CD4-positive, alpha-beta T cell treated with Interleukin-6 for 4 hours (primary cell): ENCODE data around the gene HRH3.

Source experiments
- DNase-seq: peaks from one replicate; pipeline ENCODE4 v3.0.0-alpha.2; 2020; ENCODE audit warnings: mixed read lengths

The HRH3 gene

GRCh38 chr20:62197311-62197710 lies 22.8 kb downstream of the HRH3 start:
- no peak for DNase-seq

- no peak for DNase-seq
These were observed 23.8 kb downstream of the HRH3 start for GRCh38 chr20:62196286-62196685.

GRCh38 chr20:62195736-62196135 lies 24.3 kb downstream of the HRH3 start:
- no peak for DNase-seq

- DNase-seq: no peak
These were observed 25.0 kb downstream of the HRH3 start for GRCh38 chr20:62195075-62195405.

- no peak for DNase-seq
These were observed 26.7 kb downstream of the HRH3 start for GRCh38 chr20:62193079-62194025.

GRCh38 chr20:62192635-62193034 lies 27.4 kb downstream of the HRH3 start:
- DNase-seq: no peak

- no peak for DNase-seq
These were observed 28.1 kb downstream of the HRH3 start for GRCh38 chr20:62191781-62192559.

- no peak for DNase-seq
These were observed 29.3 kb downstream of the HRH3 start for GRCh38 chr20:62190639-62191411.

GRCh38 chr20:62186887-62187866 lies 32.9 kb downstream of the HRH3 start:
- no peak for DNase-seq

GRCh38 chr20:62186096-62186426 lies 34.0 kb downstream of the HRH3 start:
- no peak for DNase-seq

- DNase-seq: no peak
These were observed 36.5 kb downstream of the HRH3 start for GRCh38 chr20:62183426-62184142.

GRCh38 chr20:62182469-62183425 lies 37.3 kb downstream of the HRH3 start, which contains the start of gene MTG2:
MTG2 (plus strand) TSS chr20:62183028; CDS start chr20:62193421, 10,393 bp downstream.
- peak; percentile 96 for DNase-seq

- no peak for DNase-seq
These were observed 38.3 kb downstream of the HRH3 start for GRCh38 chr20:62181808-62182207.

GRCh38 chr20:62179162-62179504 lies 40.9 kb downstream of the HRH3 start:
- DNase-seq: no peak

GRCh38 chr20:62178316-62179161 lies 41.5 kb downstream of the HRH3 start:
- DNase-seq: no peak

GRCh38 chr20:62177307-62177706 lies 42.8 kb downstream of the HRH3 start:
- no peak for DNase-seq

- no peak for DNase-seq
These were observed 43.2 kb downstream of the HRH3 start for GRCh38 chr20:62176866-62177265.

- no peak for DNase-seq
These were observed 44.4 kb downstream of the HRH3 start for GRCh38 chr20:62175711-62176110.
